ENCODE results near the gene LCE1E.

DNA sequence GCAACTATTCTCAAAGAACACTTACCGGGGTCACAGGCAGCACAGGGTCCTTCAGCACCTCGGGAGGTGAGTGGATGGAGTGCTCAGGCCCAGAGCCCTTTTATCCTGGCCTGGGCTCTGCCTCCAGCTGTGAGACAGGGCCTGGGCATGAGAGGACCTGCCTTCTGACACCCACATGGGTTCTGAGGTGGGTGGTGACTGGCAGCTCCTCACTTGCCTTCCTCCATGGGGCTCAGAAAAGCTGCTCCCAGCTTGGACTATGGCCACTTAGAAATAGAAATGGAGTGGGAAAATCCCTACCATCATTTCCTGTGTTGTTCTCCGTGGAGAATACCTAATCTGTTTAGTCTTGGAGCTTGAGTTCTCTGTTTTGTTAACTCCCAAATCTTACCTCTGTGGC is 20.5 kb downstream of the LCE1E start, which contains the start of gene LCE1C:
- no peak for TF ChIP-seq CTCF (IDR thresholded peaks at IDR 0.05)
- TF ChIP-seq EP300 (IDR thresholded peaks at IDR 0.05), result no peak
- no peak for TF ChIP-seq POLR2A (IDR thresholded peaks at IDR 0.05)
- no peak for TF ChIP-seq POLR2AphosphoS5 (IDR thresholded peaks at IDR 0.05)
